ENCODE measurements around the gene HLA-DRA.
"Not testable (repeated sequence)": the region's sequence is repeated elsewhere in the genome, so short reads cannot be mapped to it uniquely, and the experiment has no call there.

- not testable (repeated sequence) for TF ChIP-seq CTCF (conservative IDR thresholded peaks at IDR 0.05 in 1 of 2, IDR thresholded peaks at IDR 0.05 in 1 of 2; ENCODE audit: extremely low read depth in 1 of 2, insufficient read depth in 1 of 2, low read depth in 1 of 2, low read length in 2 of 2); EZH2 (IDR thresholded peaks at IDR 0.05; ENCODE audit: borderline replicate concordance, low read length)
These were observed 5.7 kb upstream of the HLA-DRA start for GRCh38 chr6:32433950-32434349.
